Jurkat, Clone E6-1 (cell line): ENCODE results near the gene CEP89. TPM values are rescaled to one million over a fixed set of nuclear protein-coding genes. Genes with fewer than 3 reads are reported as not detected.
A peak's percentile ranks its signal among the peaks of the same experiment; 100 is the strongest.
"Not testable (repeated sequence)": the region's sequence is repeated elsewhere in the genome, so short reads cannot be mapped to it uniquely, and the experiment has no call there.

ENCODE experiments used
- DNase-seq: peaks from one replicate; pipeline ENCODE4 v3.0.0-alpha.2; 2011; ENCODE audit warnings: low read depth, low spot score
- H3K4me3 ChIP-seq: 2 replicates; pipeline ENCODE4 v1.5.1; 2011; ENCODE audit warnings: mild to moderate bottlenecking, low read length, control low read depth, moderate library complexity
- polyA plus RNA-seq: library from polyadenylated mRNA; unstranded; fragments of >200 nt; gene quantifications from one replicate; pipeline ENCODE4 v1.2.1, GENCODE V29; 2012; ENCODE audit warnings: missing spikeins; ENCODE audit not compliant: insufficient read length, insufficient read depth

CEP89 gene
- polyA plus RNA-seq, result 10.1 TPM

DNA sequence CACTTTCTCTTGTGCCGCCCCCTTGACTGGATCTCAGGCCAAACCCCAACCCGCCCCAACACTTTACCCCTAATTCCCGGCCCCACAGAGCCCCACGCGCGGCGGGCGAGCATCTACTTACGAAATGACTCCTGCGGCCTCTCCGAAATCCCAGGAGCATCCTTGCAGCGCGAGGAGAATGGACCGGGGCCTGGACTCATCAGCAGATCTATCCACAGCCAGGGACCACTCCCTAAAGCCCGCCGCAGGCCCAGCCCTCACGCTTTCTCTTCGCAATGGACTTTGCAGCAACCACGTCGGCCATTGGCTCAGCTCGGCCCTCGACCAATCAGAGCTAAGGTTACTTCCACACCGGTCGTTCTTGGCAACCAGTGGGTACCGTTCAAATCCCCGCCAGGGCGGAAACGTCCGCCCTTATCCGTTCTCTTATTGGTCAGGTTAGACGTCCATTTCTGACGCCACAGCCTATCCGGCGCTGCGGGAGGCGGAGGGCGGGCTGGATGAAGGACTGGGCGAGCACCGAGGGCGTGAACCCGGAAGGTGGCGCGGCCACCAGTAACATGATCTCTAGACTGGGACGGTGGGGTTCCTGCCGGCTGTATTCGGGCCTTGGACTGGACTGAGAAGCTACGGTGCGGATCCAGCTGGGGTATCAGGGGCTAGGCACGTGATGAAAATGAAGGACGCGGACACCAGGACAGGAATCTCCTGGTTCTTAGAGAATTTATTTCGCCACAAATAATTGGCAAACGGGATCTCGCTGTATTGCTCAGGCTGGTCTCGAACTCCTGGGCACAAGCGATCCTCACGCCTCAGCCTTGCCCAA is at the start of gene CEP89, which contains the start of gene FAAP24:
Gene CEP89 (minus strand): TSS at position 244 of the 826 bp plus-strand sequence. CDS start 84 bp downstream, at position 160.
Gene FAAP24 (plus strand): TSS at position 528 of the 826 bp plus-strand sequence. CDS start 955 bp downstream, outside the sequence.
- peak; percentile 99 for DNase-seq
- H3K4me3 ChIP-seq, result peak within 1 kb of the TSS; percentile 86

DNA sequence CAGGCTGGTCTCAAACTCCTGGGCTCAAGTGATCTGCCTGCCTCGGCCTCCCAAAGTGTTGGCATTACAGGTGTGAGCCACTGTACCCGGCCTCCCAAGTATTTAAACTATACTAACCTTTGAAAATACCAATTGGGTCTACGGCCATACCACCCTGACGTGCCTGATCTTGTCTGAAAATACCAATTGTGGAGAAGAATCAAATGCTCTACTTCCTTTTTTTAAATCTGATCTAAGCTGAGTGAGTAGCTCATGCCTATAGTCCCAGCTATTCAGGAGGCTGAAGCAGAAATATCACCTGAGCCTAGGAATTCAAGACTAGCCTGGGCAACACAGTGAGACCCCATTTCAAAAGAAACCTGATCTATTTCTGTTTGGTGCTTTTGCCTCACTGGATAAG is 39.1 kb upstream of the CEP89 start:
- DNase-seq, H3K4me3 ChIP-seq: not testable (repeated sequence)

DNA sequence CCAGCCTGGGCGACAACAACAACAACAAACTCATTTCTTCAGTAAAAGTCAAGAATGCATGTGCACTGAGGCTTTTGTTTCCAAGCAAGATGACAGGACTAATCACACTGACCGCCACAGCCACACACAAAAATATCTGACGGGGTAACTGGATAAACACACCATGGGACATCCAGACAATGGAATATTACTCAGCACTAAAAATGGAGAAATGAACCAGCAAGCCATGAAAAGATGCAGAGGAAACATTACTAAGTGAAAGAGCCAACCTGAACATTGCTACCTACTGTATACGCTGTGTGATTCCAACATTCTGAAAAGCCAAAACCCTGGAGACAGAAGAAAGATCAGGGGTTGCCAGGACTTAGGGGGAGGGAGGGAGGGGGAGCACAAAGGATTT is 37.0 kb upstream of the CEP89 start:
- no peak for DNase-seq
- H3K4me3 ChIP-seq, result no peak overlapping the region

DNA sequence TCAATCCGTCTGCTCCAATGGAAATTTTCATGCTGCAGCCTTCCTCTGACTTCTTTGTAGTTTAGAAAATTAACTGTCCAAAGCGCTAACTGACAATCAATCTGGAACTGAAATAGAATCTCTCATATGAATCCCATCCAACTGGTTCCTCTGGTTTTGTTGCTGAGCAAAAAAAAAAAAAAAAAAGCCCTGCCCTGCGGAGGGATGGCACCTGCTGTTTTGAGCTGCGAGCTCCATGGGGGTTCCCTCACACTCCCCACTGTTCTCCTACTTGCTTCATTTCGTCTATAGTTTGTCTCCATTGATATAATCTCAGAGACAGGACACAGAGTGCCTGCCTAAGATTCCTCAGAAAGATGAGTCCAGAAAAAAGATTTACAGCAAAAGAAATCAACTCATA is 33.7 kb upstream of the CEP89 start:
- H3K4me3 ChIP-seq, result no peak overlapping the region
- DNase-seq, result no peak

DNA sequence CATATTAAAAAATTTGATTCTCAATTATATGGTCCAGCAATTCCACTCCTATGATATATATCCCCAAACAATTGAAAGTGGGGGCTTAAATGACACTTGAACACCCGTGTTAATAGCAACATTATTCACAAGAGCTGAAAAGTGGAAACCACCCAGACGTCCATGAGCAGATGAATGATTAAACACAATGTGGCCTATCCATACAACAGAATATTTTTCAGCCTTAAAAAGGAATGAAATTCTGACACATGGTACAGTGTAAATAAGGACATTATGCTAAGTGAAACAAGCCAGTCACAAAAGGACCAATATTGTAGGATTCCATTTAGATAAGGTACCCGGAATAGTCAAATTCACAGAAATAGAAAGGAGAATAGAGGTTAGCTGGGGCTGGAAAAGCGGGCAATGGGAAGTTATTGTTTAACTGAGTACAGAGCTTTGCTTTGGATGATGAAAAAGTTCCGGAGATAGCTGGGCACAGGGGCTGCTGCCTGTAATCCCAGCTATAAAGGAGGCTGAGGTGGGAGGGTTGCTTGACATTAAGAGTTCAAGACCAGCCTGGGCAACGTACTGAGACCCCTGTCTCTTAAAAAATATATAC is 31.8 kb upstream of the CEP89 start:
- not testable (repeated sequence) for DNase-seq, H3K4me3 ChIP-seq

DNA sequence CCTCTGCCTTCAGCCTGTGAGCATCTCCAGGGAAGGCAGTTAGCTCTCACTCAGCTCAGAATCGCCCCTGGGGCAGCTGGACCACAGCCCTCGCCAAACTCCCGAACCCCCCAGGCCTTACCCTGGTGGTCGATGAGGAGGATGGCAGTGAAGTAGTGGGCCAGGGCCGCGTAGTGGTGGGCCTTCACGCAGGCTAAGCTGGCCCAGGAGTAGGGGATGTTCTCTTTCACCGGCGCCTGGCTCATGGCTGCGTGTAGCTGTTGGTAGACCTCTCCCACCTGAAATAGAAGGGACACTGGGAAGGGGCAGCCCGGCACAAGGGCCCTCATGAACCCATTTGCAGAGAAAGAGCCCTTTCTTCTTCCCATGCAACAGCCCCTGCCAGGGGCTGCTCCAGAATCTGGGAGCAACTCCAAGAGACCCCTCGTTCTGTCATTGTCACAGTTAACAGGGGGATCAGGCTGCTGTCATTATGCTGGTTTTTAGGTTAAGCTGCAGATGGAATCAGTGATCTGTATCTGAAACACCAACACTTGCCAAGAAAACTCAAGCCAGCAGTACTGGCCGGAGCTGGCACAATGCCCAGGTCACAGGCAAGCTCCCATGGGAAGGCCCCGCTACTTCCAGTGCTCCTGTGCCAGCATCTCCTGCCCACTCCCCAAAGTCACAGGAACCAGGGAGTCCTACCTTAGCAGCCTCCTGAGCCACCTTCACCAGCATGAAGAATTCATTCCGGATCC is 30.5 kb upstream of the CEP89 start:
- DNase-seq, H3K4me3 ChIP-seq: not testable (repeated sequence)

DNA sequence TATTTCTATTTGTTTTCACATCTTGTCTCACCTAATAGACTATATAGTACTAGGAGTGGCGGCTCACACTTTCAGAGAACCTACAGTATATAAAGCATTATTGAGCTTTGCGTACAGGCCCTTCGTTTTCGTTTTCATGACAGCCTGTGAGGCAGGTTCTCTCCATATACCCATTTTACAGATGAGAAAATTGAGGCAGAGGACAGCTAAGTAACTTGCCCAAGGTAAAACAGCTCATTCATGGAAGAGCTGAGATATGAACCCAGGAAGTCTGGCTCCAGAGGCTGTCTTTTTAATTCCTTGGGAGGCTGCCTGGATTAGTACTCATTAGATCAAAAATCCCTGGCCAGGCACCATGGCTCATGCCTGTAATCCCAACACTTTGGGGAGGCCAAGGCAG is 29.2 kb upstream of the CEP89 start:
- H3K4me3 ChIP-seq, result no peak overlapping the region
- DNase-seq, result no peak

DNA sequence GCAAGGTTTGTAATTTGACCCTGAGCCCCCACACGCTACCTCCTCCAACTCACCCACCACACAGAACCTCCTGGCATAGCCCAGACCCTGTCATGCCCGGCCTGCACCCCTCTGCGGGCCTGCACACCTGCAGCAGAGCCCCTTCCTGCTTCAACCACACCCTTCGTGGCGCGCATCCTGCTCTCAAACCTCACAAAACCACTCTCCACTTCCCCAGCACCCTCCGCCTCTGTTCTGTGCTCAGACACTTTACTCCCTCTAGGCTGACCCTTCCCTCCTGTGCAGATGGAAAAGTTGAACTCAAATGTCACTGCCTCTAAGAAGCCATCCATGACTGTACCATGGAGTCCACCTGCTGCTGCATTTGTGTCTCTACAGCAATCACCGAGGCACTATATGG is 28.8 kb upstream of the CEP89 start:
- DNase-seq, result peak; percentile 71
- H3K4me3 ChIP-seq, result no peak overlapping the region

DNA sequence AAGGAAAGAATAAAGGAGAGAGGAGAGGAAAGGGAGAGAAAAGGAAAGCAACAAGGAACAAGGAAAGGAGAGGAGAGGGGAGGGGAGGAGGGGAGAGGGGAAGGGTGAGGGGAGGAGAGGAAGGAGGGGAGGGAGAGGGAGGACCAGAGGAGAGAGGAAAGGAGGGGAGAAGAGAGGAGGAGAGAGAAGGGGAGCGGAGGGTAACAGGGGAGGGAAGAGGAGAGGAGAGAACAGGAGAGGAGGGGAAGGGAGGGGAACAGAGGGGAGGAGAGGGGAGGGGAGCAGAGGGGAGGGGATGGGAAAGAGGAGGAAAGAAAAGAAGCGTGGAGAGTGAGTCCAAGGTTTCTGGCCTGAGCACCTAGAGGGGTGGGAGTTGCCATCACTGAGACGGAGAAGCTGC is 27.0 kb upstream of the CEP89 start:
- DNase-seq, result no peak
- H3K4me3 ChIP-seq, result no peak overlapping the region

DNA sequence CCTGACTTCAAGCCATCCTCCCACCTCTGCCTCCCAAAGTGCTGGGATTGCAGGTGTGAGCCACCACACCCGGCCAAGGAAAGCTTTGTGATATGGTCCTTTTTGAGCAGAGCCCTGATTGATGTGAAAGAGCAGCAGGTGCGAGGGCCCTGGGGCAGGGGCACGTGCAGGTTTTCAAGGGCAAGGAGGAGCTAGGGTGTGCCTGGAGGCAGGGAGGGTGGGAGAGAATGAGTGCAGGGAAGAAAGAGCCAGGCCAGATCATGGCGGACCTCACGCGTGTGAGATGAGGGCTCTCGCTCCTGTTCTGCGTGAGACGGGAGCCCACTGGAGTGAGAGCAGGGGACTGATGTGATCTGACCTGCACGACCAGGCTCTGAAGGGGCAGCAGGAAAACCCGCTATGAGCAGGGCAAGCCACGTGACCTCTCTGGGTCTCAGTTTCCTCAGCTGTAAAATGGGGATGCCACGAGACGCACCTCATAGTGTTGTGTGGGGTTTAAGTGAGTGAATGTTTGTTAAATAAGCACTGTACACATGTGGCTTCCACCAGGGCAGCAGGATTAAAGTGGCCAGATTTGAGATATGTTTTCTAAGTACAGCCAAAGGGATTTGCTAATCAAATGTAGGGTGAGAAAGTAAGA is 26.1 kb upstream of the CEP89 start:
- no peak overlapping the region for H3K4me3 ChIP-seq
- DNase-seq, result no peak

DNA sequence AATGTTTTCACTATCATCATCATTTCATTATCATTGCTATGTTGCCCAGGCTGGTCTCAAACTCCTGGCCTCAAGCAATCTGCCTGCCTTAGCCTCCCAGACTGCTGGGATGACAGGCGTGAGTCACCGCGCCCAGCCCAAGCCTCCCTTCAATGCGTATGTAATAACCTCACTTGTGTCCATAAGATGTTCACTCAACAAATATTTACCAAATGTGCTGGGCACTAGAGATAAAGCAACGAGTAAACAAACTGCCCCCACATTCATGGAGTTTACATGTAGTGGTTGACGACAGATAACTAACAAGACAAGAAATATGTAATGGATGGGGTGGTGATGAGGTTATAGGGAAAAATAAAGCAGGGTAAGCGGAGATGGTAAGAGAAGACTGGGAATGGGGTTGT is 25.3 kb upstream of the CEP89 start:
- not testable (repeated sequence) for DNase-seq, H3K4me3 ChIP-seq

DNA sequence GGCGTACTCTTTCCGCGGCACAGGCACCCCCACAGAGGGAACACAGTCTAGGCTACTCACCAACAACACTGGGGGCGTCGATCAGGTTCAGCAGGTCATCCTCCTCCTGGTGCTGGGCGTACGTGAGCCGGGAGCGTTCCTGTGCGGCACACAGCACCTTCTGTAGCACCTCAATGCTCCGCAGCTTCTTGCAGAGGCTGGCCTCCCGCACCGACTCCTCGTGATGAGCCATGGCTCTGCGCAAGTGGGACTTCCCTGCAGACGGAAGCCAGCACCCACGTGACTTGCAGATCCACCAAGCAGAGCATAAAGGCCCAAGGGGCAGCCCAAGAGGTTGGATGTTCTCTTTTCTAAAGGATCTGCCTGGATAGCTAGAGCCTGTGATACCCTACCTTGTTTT is 24.2 kb upstream of the CEP89 start:
- not testable (repeated sequence) for H3K4me3 ChIP-seq, DNase-seq

DNA sequence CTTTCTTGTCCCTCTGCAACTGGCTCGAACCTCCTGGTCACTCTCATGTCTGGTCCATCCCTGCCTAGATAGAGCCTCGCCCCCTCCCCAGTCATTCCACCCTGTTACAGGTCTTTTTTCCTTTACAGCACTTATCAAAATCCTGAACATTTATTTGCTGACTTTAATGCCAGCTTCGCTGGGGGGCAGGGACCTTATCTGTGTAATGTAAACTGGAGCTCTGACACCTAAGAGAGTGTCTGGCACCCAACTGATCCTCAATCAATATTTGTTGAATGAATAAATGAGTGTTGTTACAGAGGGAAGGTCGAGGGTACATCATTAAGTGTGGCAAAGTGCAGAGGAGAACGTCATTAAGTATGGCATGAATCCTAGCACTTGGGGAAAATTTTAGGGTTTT is 17.0 kb upstream of the CEP89 start:
- DNase-seq, result no peak
- no peak overlapping the region for H3K4me3 ChIP-seq

DNA sequence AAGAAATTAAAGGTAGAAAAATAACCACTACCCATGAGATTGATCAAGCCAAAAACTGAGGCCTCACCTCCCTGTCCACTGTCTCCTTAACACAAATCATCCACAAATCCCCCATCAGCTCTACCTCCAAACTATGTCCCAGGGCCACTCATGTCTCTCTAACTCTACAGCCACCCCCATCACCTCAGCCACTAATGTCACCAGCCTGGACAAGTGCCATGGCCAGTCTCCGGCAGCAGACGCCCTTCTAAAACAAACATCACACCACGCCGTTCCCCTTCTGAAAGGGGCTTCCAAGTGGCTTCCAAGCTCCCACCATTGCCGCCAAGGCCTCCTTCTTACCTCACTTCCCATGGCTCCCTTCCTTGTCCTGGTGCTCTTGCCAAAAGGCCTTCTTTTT is 16.5 kb upstream of the CEP89 start:
- not testable (repeated sequence) for DNase-seq, H3K4me3 ChIP-seq

DNA sequence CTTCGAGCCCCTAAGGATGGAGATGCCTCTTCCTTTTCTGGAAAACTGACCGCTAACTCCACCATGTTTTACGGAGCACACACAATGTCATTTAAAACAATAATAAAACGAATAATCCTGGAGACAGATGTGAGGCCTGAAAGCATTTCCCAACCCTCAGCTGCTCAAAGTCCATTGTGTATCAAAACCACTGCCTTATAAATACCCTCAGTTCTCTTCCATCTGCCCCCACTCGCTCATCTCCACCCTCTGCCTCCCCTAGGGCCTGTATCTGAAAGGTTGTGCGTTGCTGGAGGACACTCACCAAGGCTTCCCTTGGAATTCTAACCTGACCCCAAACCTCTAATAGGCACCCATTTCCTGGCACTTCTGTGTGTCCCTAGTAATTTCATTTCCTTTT is 10.7 kb upstream of the CEP89 start:
- H3K4me3 ChIP-seq, DNase-seq: not testable (repeated sequence)

DNA sequence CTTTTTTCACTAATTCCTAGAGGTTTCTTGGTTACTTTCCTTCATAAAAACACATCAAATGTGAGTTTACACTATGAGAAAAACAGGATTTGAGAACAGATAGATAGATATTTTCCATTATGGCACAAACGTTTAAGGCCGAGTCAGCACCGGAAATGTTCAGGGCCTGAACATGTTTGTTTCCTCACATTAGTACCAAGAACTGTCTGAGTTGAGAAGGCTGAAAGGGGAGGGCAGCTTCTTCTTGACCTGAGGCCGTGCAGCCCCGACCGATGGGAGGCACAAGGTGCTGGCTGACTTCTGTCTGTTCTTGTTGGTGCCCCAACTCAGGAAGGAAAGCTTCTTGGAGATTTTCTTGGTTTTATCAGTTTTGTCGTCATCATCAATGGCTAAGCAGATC is 8.0 kb upstream of the CEP89 start:
- not testable (repeated sequence) for H3K4me3 ChIP-seq, DNase-seq

DNA sequence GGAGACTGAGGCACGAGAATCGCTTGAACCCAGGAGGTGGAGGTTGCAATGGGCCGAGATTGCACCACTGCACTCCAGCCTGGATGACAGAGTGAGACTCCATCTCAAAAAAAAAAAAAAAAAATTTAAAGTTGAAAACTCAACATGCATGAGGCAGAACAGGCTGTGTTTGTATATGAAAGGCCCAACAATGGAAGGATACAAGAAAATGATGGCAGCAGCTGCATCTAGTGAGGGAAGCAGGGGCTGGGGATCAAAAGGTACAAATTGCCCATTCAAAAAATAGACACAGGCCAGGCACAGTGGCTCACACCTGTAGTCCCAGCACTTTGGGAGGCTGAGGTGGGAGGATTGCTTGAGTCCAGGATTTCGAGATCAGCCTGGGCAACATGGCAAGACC is 6.1 kb upstream of the CEP89 start:
- DNase-seq, H3K4me3 ChIP-seq: not testable (repeated sequence)

DNA sequence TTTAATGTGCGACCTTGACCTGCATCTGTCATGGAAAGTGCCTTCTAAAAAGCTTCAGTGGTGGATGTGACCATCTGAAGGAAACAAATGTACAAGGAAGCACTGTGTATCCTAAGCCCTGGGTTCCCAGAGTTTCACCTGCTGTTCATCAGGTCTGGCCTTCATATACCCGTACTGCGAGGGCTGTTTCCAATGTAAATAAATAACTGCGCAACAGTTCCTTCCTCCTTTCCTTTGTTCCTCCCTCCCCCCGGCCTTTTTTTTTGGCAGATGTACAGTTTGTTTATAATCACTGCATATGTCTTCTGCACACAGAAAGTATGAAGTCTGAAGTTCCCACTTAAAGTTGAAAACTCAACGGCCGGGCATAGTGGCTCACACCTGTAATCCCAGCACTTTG is 5.5 kb upstream of the CEP89 start:
- DNase-seq, result no peak

DNA sequence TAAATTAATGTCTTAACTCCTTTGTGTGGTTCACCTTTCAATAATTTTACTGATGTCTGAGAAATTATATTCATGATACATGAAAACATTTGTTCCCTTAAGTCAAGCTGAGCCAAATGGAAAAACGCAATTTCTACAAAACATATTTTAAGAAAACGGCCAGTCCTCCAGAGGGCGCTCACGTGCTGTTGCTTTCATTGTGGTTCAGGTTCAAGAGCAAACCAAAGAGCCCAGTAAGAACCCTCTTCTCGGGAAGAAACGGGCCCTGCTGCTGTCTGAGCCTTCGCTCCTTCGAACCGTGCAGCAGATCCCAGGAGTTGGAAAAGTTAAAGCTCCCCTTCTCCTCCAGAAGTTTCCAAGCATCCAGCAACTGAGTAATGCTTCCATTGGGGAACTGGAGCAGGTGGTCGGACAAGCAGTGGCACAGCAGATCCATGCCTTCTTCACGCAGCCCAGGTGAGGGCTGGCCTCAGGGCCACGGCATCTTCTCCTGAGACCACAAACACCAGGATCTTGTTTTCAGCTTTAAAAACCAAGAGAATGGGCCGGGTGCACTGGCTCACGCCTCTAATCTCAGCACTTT is 4.6 kb upstream of the CEP89 start:
- no peak overlapping the region for H3K4me3 ChIP-seq
- peak; percentile 42 for DNase-seq

More for the DNA sequence above, 5.5 kb upstream of the CEP89 start:
- H3K4me3 ChIP-seq, result no peak overlapping the region
